Activated CD8-positive, alpha-beta memory T cell treated with anti-CD3 and anti-CD28 coated beads, Interleukin-2, amount 10 ng/mL, durations not matched to agents 7 days and 5 days (primary cell): ENCODE results near the gene PPP1R7. TPM values are rescaled to one million over a fixed set of nuclear protein-coding genes. Genes with fewer than 3 reads are reported as not detected.

Experiments
- ATAC-seq: fragments of 150-1000 bp; cut with Tn5 transposase; one replicate; pipeline ENCODE4 v1.10.0; 2021; ENCODE audit warnings: moderate library complexity
- CTCF ChIA-PET: fragments of 350-600 bp; sonication (Branson Sonifier 250); formaldehyde crosslinking; loops from one replicate; lab custom pipeline; 2021; ENCODE audit warnings: antibody characterized with exemption; lab: Charles Lee
- DNase-seq: peaks from one replicate; pipeline ENCODE4 v3.0.0-alpha.2; 2020
- H3K27ac Mint-ChIP-seq: one replicate; pipeline ENCODE4 v1.8.0; 2021; ENCODE audit warnings: mild to moderate bottlenecking, mixed read lengths
- H3K27me3 Mint-ChIP-seq: one replicate; pipeline ENCODE4 v1.8.0; 2021; ENCODE audit warnings: mixed read lengths
- H3K36me3 Mint-ChIP-seq: one replicate; pipeline ENCODE4 v1.8.0; 2021; ENCODE audit warnings: mild to moderate bottlenecking, mixed read lengths
- H3K4me1 Mint-ChIP-seq: one replicate; pipeline ENCODE4 v1.8.0; 2021; ENCODE audit warnings: mixed read lengths
- H3K4me3 Mint-ChIP-seq: one replicate; pipeline ENCODE4 v1.8.0; 2021; ENCODE audit warnings: mild to moderate bottlenecking, moderate library complexity, mixed read lengths
- H3K9me3 Mint-ChIP-seq: one replicate; pipeline ENCODE4 v1.8.0; 2022; ENCODE audit warnings: low read depth, mixed read lengths
- total RNA-seq, 2 experiments: library from RNA; stranded (reverse); gene quantifications; one replicate each; pipeline ENCODE4 v1.2.3, GENCODE V29; 2021

PPP1R7 gene
- total RNA-seq, 2 experiments from 2014 or later = 86.4 to 99.5 TPM

DNA sequence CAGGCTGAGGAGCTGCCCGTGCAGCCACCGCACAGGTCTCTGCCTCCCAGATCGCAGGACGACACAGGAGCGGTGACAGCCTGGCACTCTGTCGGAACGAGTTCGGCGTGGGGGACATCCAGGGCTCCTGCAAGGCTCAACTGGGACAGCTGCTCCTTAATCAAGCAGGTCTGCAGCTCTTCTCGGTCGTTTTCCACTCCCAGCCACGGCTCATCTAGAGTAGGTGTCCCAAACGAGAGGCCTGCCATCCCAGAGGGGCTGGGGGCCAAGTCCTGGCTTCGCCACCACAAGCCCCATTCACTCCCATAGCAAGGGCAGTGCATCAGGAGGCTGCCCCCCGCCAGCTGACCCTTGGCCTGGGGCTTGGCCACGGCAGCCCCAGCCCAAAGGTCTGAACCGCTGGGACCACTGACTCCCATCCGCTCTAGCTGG lies 23.5 kb upstream of the PPP1R7 start:
- ATAC-seq = no peak
- H3K27me3 Mint-ChIP-seq = no peaks in the 10 kb centered on the region
- no peak for DNase-seq
- H3K4me3 Mint-ChIP-seq = no peak overlapping the region
- H3K9me3 Mint-ChIP-seq = no peaks in the 10 kb centered on the region
- peaks cover 18% of the 10 kb centered on the region for H3K36me3 Mint-ChIP-seq
- H3K27ac Mint-ChIP-seq = no peak overlapping the region
- H3K4me1 Mint-ChIP-seq = peaks cover 29% of the 10 kb centered on the region
- CTCF ChIA-PET = no interaction called here

DNA sequence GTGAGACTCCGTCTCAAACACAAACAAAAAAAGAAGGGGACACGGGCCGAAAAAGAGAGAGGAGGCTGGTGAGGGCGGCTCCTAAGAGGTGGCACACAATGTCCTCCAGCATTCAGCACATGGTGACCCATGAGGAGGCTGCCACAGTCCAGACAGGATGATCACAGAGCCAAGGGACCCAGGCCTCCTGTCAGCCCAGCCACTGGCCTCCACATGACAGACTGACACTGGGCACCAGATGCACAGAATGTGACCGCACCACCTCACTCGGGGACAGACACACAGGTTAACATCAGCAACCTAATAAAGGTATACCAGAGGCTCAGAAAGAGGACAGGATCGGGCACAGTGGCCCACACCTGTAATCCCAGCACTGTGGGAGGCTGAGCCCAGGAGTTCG lies 22.0 kb upstream of the PPP1R7 start:
- no peaks in the 10 kb centered on the region for H3K9me3 Mint-ChIP-seq
- H3K4me1 Mint-ChIP-seq = peaks cover 29% of the 10 kb centered on the region
- H3K27me3 Mint-ChIP-seq = no peaks in the 10 kb centered on the region
- no peak overlapping the region for H3K4me3 Mint-ChIP-seq
- peaks cover 10% of the 10 kb centered on the region for H3K36me3 Mint-ChIP-seq
- CTCF ChIA-PET = no interaction called here
- DNase-seq (no peak), ATAC-seq (no peak)
- H3K27ac Mint-ChIP-seq = peak overlapping the region; percentile 65

DNA sequence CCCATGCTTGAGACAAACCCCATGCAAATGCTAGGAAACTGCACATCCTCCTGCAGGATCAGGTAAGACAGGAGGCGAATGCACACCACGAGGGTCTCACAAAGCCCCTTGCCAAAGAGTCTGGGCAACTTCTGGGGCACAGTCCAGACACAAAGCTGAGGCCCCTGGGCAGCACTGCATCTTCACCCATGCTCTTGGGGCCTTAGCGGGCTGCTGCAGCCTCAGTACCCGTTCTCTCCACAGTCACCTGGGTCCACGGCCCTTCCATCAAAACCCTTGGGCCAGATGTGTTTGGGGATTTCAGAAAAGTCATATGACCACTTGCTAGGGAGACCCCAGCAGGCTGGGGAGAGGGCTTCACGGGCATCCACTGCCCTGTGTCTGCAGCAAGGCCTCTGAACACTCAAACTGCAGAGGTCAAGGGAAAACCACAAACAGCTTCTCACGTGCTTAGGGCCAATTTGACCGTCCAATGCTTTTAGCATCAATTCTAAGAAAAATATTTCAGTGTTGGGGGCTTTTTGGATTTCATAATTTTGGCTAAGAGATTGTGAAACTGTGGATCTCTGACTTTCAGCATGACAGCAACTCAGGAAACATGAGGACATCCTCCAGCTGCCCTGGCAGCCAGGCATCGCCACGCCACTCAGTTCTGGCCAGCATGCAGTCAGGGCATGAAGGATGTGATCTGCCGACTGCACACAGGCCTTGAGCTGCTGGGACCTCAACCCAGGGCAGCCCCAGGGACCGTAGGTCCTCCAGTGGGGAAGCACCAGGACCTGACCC lies 21.0 kb upstream of the PPP1R7 start:
- H3K4me1 Mint-ChIP-seq = peaks cover 23% of the 10 kb centered on the region
- DNase-seq (no peak), ATAC-seq (no peak)
- H3K27ac Mint-ChIP-seq = no peak overlapping the region
- no peaks in the 10 kb centered on the region for H3K9me3 Mint-ChIP-seq
- H3K4me3 Mint-ChIP-seq = no peak overlapping the region
- H3K36me3 Mint-ChIP-seq = peaks cover 7% of the 10 kb centered on the region
- H3K27me3 Mint-ChIP-seq = no peaks in the 10 kb centered on the region
- CTCF ChIA-PET = interaction anchor here (1.0 kb wide), 1 partner anchor 51 kb away, joined by 3 read pairs; no protein-coding TSS in a partner anchor

DNA sequence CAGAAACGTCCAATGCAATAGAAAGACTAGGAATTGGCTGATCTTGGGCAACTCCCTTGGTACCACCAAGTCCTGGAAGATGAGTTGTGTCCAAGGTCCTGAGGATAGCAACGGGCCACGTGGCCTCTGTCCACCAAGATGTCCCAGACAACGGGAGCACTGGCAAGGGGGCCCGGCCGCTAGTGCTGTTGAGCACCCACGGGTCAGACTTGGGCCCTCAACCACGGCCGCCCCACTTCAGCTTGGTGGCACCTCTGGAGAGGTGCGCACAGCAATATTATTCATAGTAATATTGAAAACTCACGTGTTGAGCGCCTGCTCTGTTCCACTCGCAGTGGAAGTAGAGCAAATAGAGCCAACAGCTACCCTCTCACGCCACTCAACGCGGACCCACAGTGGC lies 20.0 kb upstream of the PPP1R7 start:
- CTCF ChIA-PET = no interaction called here
- DNase-seq (no peak), ATAC-seq (no peak)
- H3K27me3 Mint-ChIP-seq = no peaks in the 10 kb centered on the region
- H3K9me3 Mint-ChIP-seq = no peaks in the 10 kb centered on the region
- H3K36me3 Mint-ChIP-seq = peaks cover 7% of the 10 kb centered on the region
- no peak overlapping the region for H3K4me3 Mint-ChIP-seq
- no peak overlapping the region for H3K27ac Mint-ChIP-seq
- peaks cover 23% of the 10 kb centered on the region for H3K4me1 Mint-ChIP-seq

DNA sequence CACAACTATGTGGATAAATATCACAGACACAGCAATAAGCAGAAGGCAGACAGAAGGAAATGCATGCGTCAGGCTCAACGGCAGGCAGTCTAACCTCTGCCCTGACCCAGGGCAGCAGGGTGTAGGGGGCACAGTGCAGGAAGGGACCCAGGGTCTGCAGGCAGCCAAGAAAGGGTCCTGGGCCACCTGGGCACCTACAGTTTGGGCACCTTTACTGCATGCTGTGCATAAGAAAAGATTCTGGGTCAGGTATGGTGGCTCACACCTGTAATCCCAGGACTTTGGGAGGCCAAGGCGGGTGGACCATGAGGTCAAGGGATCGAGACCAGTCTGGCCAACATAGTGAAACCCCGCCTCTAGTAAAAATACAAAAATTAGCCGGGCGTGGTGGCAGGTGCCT lies 18.7 kb upstream of the PPP1R7 start:
- ATAC-seq (no peak), DNase-seq (no peak)
- H3K27ac Mint-ChIP-seq = no peak overlapping the region
- H3K4me1 Mint-ChIP-seq = peaks cover 18% of the 10 kb centered on the region
- no peak overlapping the region for H3K4me3 Mint-ChIP-seq
- no peaks in the 10 kb centered on the region for H3K27me3 Mint-ChIP-seq
- H3K36me3 Mint-ChIP-seq = peaks cover 3% of the 10 kb centered on the region
- CTCF ChIA-PET = no interaction called here
- H3K9me3 Mint-ChIP-seq = no peaks in the 10 kb centered on the region

DNA sequence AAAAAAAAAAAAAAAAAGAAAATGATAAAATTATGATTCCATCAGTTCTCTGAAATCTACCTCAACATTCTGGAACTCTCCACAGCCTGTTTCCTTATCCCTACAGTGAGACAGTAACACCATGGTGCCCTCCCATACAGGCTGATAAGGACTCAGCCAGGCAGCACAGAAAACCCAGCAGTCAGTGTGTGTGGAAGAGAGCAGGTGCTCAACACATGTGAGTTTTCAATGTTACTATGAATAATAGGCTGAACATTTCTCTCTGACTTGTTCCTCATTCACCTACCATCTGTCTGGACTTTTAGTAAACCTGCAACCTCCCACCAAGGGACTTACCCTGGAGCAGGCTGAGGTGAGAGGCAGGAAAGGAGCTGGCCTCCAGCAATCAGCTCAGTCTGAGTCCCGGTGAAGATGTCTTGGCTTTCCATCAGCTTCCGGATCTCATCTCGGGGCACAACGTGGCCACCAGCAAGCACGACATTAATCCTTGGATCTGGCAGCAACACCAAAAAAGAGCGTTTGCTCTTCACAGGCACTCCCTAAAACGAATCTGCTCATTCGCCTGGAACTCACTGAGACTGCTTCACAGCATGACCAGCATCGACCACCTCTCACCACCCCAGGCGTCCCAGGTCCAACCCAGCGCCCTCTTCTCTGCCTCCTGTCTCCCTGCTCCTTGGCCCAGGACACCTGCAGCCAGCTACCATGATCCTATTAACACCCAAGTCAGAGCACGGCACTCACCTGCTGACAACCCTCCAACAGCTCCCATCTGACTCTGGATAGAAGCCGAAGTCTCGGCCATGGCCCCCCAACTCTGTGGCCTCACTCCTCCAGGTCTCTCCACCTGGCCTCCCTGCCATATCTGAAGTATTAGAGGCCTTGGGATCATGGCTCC lies 17.5 kb upstream of the PPP1R7 start:
- H3K27ac Mint-ChIP-seq = no peak overlapping the region
- H3K4me3 Mint-ChIP-seq = no peak overlapping the region
- CTCF ChIA-PET = interaction anchor here (0.7 kb wide), 1 partner anchor 25 kb away, joined by 3 read pairs; no protein-coding TSS in a partner anchor

DNA sequence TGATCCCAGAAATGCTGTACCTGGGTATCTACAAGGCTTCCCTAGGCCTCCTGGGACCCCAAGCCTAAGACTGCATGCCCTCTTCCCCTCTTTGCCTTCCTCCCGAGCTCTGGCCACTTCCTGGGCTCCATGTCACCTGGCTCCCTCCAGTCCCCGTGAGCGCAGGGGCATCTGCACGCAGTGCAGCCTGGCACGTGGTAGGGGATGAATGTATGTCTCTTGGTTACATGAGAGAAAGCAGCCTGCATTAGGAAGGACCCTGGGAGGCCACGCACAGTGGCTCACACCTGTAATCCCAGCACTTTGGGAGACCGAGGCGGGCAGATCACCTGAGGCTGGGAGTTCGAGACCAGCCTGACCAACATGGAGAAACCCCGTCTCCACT lies 16.8 kb upstream of the PPP1R7 start:
- no peak overlapping the region for H3K4me3 Mint-ChIP-seq
- CTCF ChIA-PET = no interaction called here
- H3K9me3 Mint-ChIP-seq = no peaks in the 10 kb centered on the region
- no peaks in the 10 kb centered on the region for H3K27me3 Mint-ChIP-seq
- no peak for ATAC-seq
- DNase-seq = no peak
- H3K4me1 Mint-ChIP-seq = peaks cover 5% of the 10 kb centered on the region
- peaks cover 3% of the 10 kb centered on the region for H3K36me3 Mint-ChIP-seq
- H3K27ac Mint-ChIP-seq = no peak overlapping the region

More for the DNA sequence above, 17.5 kb upstream of the PPP1R7 start:
- H3K4me1 Mint-ChIP-seq = peaks cover 11% of the 10 kb centered on the region
- ATAC-seq (no peak), DNase-seq (no peak)
- no peaks in the 10 kb centered on the region for H3K27me3 Mint-ChIP-seq
- no peaks in the 10 kb centered on the region for H3K9me3 Mint-ChIP-seq
- peaks cover 3% of the 10 kb centered on the region for H3K36me3 Mint-ChIP-seq

DNA sequence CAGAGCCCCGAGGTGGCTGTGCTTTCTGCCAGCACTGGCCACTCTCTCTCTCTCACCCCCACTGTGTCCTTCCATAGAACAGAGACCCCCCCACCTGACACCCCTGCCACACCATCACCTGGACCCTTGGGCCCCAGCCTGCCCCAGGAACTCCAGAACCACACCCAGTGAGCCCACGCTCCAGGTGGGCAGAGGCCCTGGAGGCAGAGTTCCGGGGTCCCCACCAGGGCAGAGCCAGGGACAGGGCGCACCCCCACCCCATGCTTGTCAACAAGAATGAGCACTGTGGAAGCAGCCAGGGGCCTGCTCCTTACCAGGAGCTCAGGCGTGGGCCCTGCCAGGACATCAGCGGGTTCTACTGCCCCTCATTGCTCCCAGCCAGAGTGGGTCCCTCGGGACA lies 15.6 kb upstream of the PPP1R7 start:
- ATAC-seq = no peak
- Mint-ChIP-seq H3K4me3 (no peak overlapping the region), H3K36me3 (peaks cover 3% of the 10 kb centered on the region), H3K9me3 (no peaks in the 10 kb centered on the region), H3K27ac (no peak overlapping the region), H3K27me3 (no peaks in the 10 kb centered on the region), H3K4me1 (peaks cover 3% of the 10 kb centered on the region)
- CTCF ChIA-PET = no interaction called here
- DNase-seq = no peak

DNA sequence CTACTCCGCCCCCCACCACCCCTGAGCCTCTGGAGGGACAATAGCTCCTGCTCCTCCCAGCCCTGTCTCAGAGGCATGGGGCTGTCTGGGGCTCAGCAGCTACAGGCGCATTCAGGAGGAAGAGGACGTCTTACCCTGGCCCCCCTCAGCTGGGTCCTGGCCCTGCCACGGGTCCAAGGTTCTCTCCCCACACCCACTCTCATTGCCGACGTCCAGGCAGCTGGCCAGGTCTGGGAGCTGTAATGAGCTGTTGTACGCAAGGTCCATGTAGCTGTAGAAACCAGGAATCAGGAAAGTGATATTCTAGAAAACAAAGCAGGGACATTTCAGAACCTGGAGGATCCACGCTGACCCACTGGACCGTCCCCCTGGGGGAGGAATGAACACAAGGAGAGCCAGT lies 14.5 kb upstream of the PPP1R7 start:
- CTCF ChIA-PET = interaction anchor here (1.0 kb wide), 1 partner anchor 22 kb away, joined by 3 read pairs; no protein-coding TSS in a partner anchor
- peaks cover 3% of the 10 kb centered on the region for H3K36me3 Mint-ChIP-seq

DNA sequence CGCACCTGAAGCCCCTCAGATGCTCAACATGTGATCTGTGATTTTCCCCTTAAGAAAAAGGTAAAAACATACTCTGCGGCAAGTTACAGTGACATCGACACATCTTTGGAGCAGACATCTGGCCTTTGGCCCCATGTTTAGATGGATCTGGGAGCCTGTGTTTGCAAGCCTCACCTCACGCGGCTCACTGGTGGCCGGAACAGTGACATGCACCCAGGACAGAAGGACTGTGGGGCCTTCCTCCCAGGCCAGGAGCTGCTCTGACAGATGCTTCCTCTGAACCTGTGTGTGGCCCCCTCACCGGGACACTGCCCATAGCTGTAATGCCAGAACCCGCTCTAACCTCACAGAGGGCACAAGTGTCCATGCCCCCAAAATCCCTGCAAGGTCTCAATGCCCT lies 14.1 kb upstream of the PPP1R7 start:
- Mint-ChIP-seq H3K9me3 (no peaks in the 10 kb centered on the region), H3K27me3 (no peaks in the 10 kb centered on the region), H3K4me3 (no peak overlapping the region), H3K4me1 (no peaks in the 10 kb centered on the region), H3K27ac (no peak overlapping the region), H3K36me3 (peaks cover 3% of the 10 kb centered on the region)
- no peak for ATAC-seq
- CTCF ChIA-PET = interaction anchor here (1.0 kb wide), 1 partner anchor 21 kb away, joined by 3 read pairs; no protein-coding TSS in a partner anchor
- no peak for DNase-seq

More for the DNA sequence above, 14.5 kb upstream of the PPP1R7 start:
- H3K4me1 Mint-ChIP-seq = no peaks in the 10 kb centered on the region
- no peak for DNase-seq
- no peak overlapping the region for H3K4me3 Mint-ChIP-seq
- H3K27ac Mint-ChIP-seq = no peak overlapping the region
- no peaks in the 10 kb centered on the region for H3K9me3 Mint-ChIP-seq
- no peak for ATAC-seq
- no peaks in the 10 kb centered on the region for H3K27me3 Mint-ChIP-seq

DNA sequence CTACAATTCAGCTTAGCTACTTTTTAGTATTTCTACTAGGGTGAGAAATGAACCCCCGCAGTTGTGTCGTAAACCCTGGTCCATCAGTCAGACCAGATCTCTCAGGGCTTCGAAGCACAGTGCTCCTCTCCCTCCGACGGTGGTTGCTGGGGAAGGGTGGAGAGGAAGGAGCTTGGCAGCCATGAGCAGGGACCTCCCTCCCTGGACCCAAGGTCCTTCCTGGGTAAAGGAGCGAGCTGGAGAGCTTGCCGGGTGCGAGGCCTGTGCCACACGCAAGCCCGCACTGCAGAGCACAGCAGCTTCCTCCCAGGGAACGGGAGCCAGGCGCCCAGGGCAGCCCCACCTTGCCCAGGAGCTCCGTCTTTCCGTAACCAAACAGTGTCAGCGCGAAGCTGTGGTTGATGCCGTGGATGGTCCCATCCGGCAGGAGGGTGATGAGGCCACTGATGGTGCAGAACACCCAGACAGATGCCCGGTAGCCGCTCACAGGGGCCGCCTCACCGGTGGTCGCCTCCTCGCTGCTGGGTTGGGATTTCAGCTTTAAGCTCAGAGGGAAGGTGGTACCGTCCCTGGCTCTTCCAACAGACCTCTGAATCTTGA lies 13.5 kb upstream of the PPP1R7 start:
- no peak overlapping the region for H3K4me3 Mint-ChIP-seq
- no peak for DNase-seq
- H3K4me1 Mint-ChIP-seq = no peaks in the 10 kb centered on the region
- no peaks in the 10 kb centered on the region for H3K9me3 Mint-ChIP-seq
- H3K27ac Mint-ChIP-seq = no peak overlapping the region
- no peaks in the 10 kb centered on the region for H3K27me3 Mint-ChIP-seq
- peaks cover 3% of the 10 kb centered on the region for H3K36me3 Mint-ChIP-seq
- ATAC-seq = no peak
- CTCF ChIA-PET = no interaction called here

DNA sequence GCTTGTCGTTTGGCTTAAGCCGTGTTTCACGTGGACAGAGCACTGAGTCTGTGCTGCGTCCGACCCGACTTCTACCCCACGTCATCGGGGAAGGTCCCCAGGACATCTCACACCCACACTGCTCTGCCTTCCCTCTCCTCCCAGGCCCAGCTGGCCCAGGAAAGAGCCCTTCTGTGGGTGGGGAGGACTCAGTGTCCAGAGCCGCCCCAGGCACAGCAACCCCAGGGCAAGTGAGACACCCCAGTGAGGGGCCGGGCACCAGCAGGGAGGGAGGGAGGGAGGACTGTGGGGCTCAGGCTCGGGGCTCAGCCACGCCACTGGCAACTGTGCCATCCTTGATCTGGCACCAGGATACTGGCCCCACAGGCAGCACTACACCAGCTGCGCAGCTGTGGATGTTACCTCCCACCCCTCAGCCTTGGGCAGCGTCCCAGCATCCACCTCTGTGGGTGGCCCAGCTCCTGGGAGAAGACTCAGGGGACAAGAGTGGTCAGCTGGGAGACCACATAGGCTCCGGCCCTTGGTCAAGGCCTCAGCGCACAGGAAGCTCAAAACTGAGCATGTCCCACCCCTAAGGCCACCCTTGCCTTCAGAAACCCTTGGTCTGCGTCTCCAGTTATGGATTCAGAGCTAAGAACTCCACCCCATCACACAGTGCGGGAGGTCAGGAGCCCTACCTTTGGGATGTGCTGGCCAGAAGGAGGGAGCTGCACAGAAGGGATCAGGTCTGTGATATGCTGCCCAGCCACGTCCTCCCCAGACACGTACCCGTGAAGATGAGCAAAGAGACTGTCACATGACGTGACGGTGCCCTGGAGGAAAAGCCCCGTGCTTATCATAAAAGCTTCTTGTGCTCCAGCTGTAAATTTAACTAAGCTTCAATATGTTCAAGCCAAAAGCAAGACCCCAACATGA lies 12.7 kb upstream of the PPP1R7 start:
- no peak for ATAC-seq
- Mint-ChIP-seq H3K9me3 (no peaks in the 10 kb centered on the region), H3K27me3 (no peaks in the 10 kb centered on the region), H3K4me3 (no peak overlapping the region), H3K36me3 (peaks cover 2% of the 10 kb centered on the region), H3K27ac (no peak overlapping the region), H3K4me1 (no peaks in the 10 kb centered on the region)
- no peak for DNase-seq
- CTCF ChIA-PET = no interaction called here
